ENCODE data around the gene FITM1.

The FITM1 gene

GRCh38 chr14:24126939-24127338, 3.5 kb upstream of the FITM1 start:
- Histone ChIP-seq H3K27ac (replicated peaks) (no peak overlapping the region), H3K4me3 (replicated peaks; ENCODE audit: insufficient read depth, low read length) (no peak overlapping the region), H3K27me3 (ENCODE audit: insufficient read depth, poor library complexity, severe bottlenecking) (no peaks in the 10 kb centered on the region)
- no peak for TF ChIP-seq POLR2AphosphoS5 (IDR thresholded peaks at IDR 0.05; ENCODE audit: low read depth)
- TF ChIP-seq SPI1 (IDR thresholded peaks at IDR 0.05; ENCODE audit: borderline replicate concordance, low read depth), result no peak
- DNase-seq (ENCODE audit: low read depth in 1 of 2, low spot score in 1 of 2), result no peak

DNA sequence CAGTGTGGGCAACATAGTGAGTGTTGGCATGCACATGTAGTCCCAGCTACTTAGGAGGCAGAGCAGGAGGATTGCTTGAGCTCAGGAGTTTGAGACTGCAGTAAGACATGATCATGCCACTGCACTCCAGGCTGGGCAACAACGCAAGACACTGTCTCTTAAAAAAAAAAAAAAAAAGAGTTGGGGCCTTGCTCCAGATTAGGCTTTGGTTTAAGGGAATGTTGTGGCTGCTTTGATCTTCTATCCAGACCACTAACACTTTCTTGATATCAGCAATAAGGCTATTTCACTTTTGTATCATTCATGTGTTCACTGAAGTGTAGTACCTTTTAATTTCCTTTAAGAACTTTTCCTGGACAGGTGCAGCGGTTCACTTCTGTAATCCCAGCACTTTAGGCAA, 2.8 kb upstream of the FITM1 start:
- DNase-seq (ENCODE audit: low read depth in 1 of 2, low spot score in 1 of 2), result no peak
- no peak overlapping the region for H3K27ac ChIP-seq (replicated peaks)
- no peaks in the 10 kb centered on the region for H3K27me3 ChIP-seq (ENCODE audit: insufficient read depth, poor library complexity, severe bottlenecking)
- no peak for TF ChIP-seq SPI1 (IDR thresholded peaks at IDR 0.05; ENCODE audit: borderline replicate concordance, low read depth)
- no peak for TF ChIP-seq CTCF (IDR thresholded peaks at IDR 0.05; ENCODE audit: insufficient read depth, low read length)
- no peak for TF ChIP-seq GABPA (IDR thresholded peaks at IDR 0.05; ENCODE audit: low read depth)
- no peak for TF ChIP-seq POLR2AphosphoS5 (IDR thresholded peaks at IDR 0.05; ENCODE audit: low read depth)
- TF ChIP-seq REST (IDR thresholded peaks at IDR 0.05; ENCODE audit: insufficient replicate concordance, low read depth), result no peak
- H3K4me3 ChIP-seq (replicated peaks; ENCODE audit: insufficient read depth, low read length), result no peak overlapping the region

GRCh38 chr14:24129410-24129998, 955 bp upstream of the FITM1 start:
- Histone ChIP-seq H3K27ac (replicated peaks) (no peak overlapping the region), H3K27me3 (ENCODE audit: insufficient read depth, poor library complexity, severe bottlenecking) (no peaks in the 10 kb centered on the region), H3K4me3 (replicated peaks; ENCODE audit: insufficient read depth, low read length) (no peak overlapping the region)
- TF ChIP-seq POLR2AphosphoS5 (IDR thresholded peaks at IDR 0.05; ENCODE audit: low read depth) (no peak), CTCF (IDR thresholded peaks at IDR 0.05; ENCODE audit: insufficient read depth, low read length) (no peak), REST (IDR thresholded peaks at IDR 0.05; ENCODE audit: insufficient replicate concordance, low read depth) (no peak), SPI1 (IDR thresholded peaks at IDR 0.05; ENCODE audit: borderline replicate concordance, low read depth) (no peak)
- no peak for DNase-seq (ENCODE audit: low read depth in 1 of 2, low spot score in 1 of 2)

DNA sequence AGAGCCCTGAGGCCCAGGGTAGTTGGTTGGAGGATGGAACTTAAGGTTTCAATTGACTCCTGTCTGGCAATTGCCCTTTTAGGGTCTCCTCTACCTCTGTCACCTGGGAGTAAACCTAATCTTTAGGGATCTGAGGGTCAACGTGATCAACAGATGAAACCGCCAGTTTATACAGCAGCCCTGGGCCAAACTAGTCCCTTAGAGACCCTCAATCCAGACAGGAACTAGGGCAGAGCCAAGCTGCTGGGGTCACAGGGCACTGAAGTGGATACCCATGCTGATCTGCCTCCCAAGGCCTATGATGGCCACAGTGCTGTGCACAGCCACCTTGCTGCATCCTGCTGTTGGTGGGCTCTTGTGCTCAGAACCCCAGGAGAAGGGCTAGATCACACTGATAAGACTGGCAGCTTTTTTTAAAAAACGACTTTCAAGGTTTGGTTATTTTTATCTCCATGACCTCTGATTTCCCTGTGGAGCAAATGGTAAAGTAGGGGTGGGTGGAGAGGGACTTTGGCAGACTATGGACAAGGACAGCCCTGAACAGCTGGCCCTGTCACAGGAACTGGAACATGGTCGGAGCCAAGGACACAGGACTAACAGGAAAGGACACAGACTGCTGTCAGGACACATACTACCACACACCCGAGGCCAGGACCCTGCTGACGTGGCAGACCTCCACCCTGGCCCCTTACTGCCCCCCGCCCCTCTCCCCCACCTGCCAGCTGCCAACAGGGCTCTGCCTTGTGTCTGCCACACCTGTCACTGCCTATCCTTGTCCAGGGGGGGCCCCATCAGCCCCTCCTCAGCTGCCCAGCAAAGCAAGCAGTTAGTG, 474 bp downstream of the FITM1 start:
- TF ChIP-seq POLR2AphosphoS5 (IDR thresholded peaks at IDR 0.05; ENCODE audit: low read depth) (no peak), GABPA (IDR thresholded peaks at IDR 0.05; ENCODE audit: low read depth) (no peak), CTCF (IDR thresholded peaks at IDR 0.05; ENCODE audit: insufficient read depth, low read length) (no peak), REST (IDR thresholded peaks at IDR 0.05; ENCODE audit: insufficient replicate concordance, low read depth) (no peak), SPI1 (IDR thresholded peaks at IDR 0.05; ENCODE audit: borderline replicate concordance, low read depth) (no peak)
- Histone ChIP-seq H3K27me3 (ENCODE audit: insufficient read depth, poor library complexity, severe bottlenecking) (no peaks in the 10 kb centered on the region), H3K27ac (replicated peaks) (no peak overlapping the region), H3K4me3 (replicated peaks; ENCODE audit: insufficient read depth, low read length) (no peak overlapping the region)
- no peak for DNase-seq (ENCODE audit: low read depth in 1 of 2, low spot score in 1 of 2)
